Endometrial microvascular endothelial cells (primary cell): ENCODE data around the gene ACER1. TPM values are rescaled to one million over a fixed set of nuclear protein-coding genes. Genes with fewer than 3 reads are reported as not detected.
"Not testable (repeated sequence)": the region's sequence is repeated elsewhere in the genome, so short reads cannot be mapped to it uniquely, and the experiment has no call there.

Source experiments
- in situ Hi-C: cut with HindIII; loops from 2 replicates; pipeline ENCODE4 v1.10.0; 2017; ENCODE audit warnings: low sequenced_read_pairs, low pct_unique_long_range_greater_than_20kb; ENCODE audit errors: inconsistent ontology term
- total RNA-seq: library from RNA; depleted of rRNA; stranded (reverse); fragments of >200 nt; gene quantifications from one replicate; pipeline ENCODE4 v1.2.3, GENCODE V29; 2015; ENCODE audit errors: inconsistent ontology term

The ACER1 gene
- total RNA-seq, 1 donor from 2014 or later, result not detected

- in situ Hi-C loops, result no loop called here
Observed at GRCh38 chr19:6359568-6360341, 26.3 kb upstream of the ACER1 start.

- in situ Hi-C loops, result no loop called here
Observed at GRCh38 chr19:6358003-6358402, 24.6 kb upstream of the ACER1 start.

GRCh38 chr19:6357174-6357573 lies 23.8 kb upstream of the ACER1 start:
- in situ Hi-C loops, result no loop called here

- in situ Hi-C loops, result not testable (repeated sequence)
Observed at GRCh38 chr19:6355321-6356040, 22.1 kb upstream of the ACER1 start.

- in situ Hi-C loops, result no loop called here
Observed at GRCh38 chr19:6354098-6354674, 20.8 kb upstream of the ACER1 start.

GRCh38 chr19:6352381-6353165 lies 19.2 kb upstream of the ACER1 start:
- in situ Hi-C loops, result no loop called here

- in situ Hi-C loops, result no loop called here
Observed at GRCh38 chr19:6350688-6351087, 17.3 kb upstream of the ACER1 start.

- in situ Hi-C loops, result not testable (repeated sequence)
Observed at GRCh38 chr19:6349271-6349670, 15.9 kb upstream of the ACER1 start.

GRCh38 chr19:6343462-6343861 lies 10.1 kb upstream of the ACER1 start:
- in situ Hi-C loops, result no loop called here

GRCh38 chr19:6340493-6341201 lies 7.2 kb upstream of the ACER1 start:
- in situ Hi-C loops, result no loop called here

- in situ Hi-C loops, result no loop called here
Observed at GRCh38 chr19:6334490-6335285, 1.3 kb upstream of the ACER1 start.

GRCh38 chr19:6326815-6327214 lies 6.6 kb downstream of the ACER1 start:
- in situ Hi-C loops, result no loop called here

- in situ Hi-C loops, result no loop called here
Observed at GRCh38 chr19:6325614-6326013, 7.8 kb downstream of the ACER1 start.

- in situ Hi-C loops, result no loop called here
Observed at GRCh38 chr19:6324757-6325156, 8.7 kb downstream of the ACER1 start.

GRCh38 chr19:6322284-6322683 lies 11.1 kb downstream of the ACER1 start:
- in situ Hi-C loops, result no loop called here

GRCh38 chr19:6319376-6319775 lies 14.0 kb downstream of the ACER1 start:
- in situ Hi-C loops, result no loop called here

- in situ Hi-C loops, result no loop called here
Observed at GRCh38 chr19:6318772-6319171, 14.6 kb downstream of the ACER1 start.

GRCh38 chr19:6315646-6316045 lies 17.8 kb downstream of the ACER1 start:
- in situ Hi-C loops, result not testable (repeated sequence)
